GM12892 (cell line): ENCODE data around the gene LRRC41. TPM values are rescaled to one million over a fixed set of nuclear protein-coding genes. Genes with fewer than 3 reads are reported as not detected.

Experiments
- DNase-seq: peaks from one replicate; pipeline ENCODE4 v3.0.0; 2011; ENCODE audit not compliant: insufficient read length
- FAIRE-seq: peaks from 2 replicates; lab custom pipeline; 2011; peaks lifted over from hg19 to GRCh38; lab: Jason Lieb, UNC
- POLR2A ChIP-seq: IDR thresholded peaks from 2 replicates; pipeline ENCODE4 v1.6.1; 2011; ENCODE audit warnings: low read depth, low read length, control low read depth
- POLR2AphosphoS5 ChIP-seq: IDR thresholded peaks from 2 replicates; pipeline ENCODE4 v1.6.1; 2011; ENCODE audit warnings: low read depth, low read length, control low read depth
- TAF1 ChIP-seq: IDR thresholded peaks from 2 replicates; pipeline ENCODE4 v1.6.1; 2011; ENCODE audit warnings: low read depth, mild to moderate bottlenecking, control low read depth, low read length, borderline replicate concordance
- polyA plus RNA-seq: library from polyadenylated mRNA; unstranded; fragments of >200 nt; gene quantifications from one replicate; pipeline ENCODE4 v1.2.1, GENCODE V29; 2012; ENCODE audit warnings: missing spikeins, inconsistent platforms; ENCODE audit not compliant: missing spikeins

LRRC41 gene, protein sequence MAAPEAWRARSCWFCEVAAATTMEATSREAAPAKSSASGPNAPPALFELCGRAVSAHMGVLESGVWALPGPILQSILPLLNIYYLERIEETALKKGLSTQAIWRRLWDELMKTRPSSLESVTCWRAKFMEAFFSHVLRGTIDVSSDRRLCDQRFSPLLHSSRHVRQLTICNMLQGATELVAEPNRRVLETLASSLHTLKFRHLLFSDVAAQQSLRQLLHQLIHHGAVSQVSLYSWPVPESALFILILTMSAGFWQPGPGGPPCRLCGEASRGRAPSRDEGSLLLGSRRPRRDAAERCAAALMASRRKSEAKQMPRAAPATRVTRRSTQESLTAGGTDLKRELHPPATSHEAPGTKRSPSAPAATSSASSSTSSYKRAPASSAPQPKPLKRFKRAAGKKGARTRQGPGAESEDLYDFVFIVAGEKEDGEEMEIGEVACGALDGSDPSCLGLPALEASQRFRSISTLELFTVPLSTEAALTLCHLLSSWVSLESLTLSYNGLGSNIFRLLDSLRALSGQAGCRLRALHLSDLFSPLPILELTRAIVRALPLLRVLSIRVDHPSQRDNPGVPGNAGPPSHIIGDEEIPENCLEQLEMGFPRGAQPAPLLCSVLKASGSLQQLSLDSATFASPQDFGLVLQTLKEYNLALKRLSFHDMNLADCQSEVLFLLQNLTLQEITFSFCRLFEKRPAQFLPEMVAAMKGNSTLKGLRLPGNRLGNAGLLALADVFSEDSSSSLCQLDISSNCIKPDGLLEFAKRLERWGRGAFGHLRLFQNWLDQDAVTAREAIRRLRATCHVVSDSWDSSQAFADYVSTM
- polyA plus RNA-seq = 51.2 TPM

DNA sequence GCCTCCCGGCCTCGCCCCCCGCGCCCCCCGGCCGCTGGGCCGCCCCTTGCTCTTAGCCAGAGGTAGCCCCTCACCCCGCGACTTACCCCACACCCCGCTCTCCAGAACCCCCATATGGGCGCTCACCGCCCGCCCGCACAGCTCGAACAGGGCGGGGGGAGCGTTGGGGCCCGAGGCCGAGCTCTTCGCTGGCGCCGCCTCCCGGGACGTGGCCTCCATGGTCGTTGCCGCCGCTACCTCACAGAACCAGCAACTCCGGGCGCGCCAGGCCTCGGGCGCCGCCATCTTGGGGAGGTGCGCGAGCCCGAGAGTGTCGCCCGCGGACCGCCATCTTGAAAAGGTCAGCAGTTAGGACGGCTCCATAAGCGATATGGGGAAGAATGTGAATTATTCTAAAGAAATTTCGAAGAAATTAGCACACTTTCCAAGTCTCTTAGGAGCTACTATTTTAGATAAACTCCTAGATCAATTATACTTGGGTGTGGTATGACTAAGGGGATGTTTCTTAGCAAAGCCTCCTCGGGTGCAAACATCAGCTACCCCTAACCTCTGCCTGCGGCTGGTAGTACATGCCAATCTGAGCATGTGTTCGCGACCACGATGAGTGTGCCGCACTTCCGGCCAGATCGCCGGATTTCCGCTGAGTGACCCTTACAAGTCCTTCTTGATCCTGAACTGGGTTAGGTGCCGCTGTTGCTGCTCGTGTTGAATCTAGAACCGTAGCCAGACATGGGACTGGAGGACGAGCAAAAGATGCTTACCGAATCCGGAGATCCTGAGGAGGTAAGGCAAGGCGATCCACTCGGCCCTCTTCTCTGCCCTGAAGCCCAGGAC is at the start of gene LRRC41, which contains the start of gene UQCRH:
LRRC41 (minus strand) TSS at position 579 of the 834 bp plus-strand sequence; CDS start at position 285, 294 bp downstream.
UQCRH (plus strand) TSS at position 661 of the 834 bp plus-strand sequence; CDS start at position 730, 69 bp downstream.
- FAIRE-seq (peak; percentile 90), DNase-seq (peak; percentile 81)

DNA sequence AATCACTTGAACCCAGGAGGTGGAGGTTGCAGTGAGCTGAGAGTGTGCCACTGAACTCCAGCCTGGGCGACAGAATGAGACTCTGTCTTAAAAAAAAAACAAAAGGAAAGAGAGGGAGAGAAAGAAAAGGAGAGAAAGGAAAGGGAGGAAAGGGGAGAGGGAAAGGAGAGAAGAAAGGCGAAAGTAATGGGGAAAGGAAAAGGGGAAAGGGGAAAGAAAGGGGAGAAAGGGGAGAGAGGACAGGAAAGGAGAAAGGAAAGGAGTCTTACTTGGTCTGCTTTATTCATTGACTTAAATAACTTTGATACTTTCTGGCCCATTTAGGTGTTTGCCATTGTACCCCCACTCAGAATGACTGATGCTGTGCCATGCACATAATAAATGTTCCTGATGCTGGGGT is 48.9 kb upstream of the LRRC41 start:
- FAIRE-seq (no peak), DNase-seq (no peak)
- no peak for TF ChIP-seq TAF1
- no peak for TF ChIP-seq POLR2A
- no peak for TF ChIP-seq POLR2AphosphoS5

More for the DNA sequence above, at the start of gene LRRC41, which contains the start of gene UQCRH:
- TF ChIP-seq POLR2A = peak; percentile 73; the same call in 1 of the 2 replicates
- peak; percentile 89 for TF ChIP-seq TAF1
- TF ChIP-seq POLR2AphosphoS5 = peak; percentile 83

DNA sequence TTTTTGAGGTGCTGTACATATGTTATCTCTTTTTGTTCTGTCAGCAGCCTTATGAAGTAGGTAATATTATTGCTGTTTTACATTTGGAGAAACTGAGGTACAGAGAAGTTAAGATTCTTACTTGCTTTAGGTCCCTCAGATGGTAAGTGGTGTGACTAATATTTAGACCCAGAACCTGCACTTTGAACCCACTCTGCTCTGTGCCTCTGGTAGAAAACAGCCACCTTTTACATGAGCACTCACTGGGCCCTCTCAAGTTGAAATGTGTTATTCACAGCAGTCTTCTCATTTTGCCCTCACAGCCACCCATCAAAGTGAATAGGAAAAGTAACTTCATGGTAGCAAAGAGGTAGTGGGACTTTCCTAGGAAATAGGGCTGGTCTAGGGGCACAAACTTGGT is 41.9 kb upstream of the LRRC41 start:
- no peak for DNase-seq
- no peak for FAIRE-seq
- TF ChIP-seq POLR2A (no peak), POLR2AphosphoS5 (no peak), TAF1 (no peak)

DNA sequence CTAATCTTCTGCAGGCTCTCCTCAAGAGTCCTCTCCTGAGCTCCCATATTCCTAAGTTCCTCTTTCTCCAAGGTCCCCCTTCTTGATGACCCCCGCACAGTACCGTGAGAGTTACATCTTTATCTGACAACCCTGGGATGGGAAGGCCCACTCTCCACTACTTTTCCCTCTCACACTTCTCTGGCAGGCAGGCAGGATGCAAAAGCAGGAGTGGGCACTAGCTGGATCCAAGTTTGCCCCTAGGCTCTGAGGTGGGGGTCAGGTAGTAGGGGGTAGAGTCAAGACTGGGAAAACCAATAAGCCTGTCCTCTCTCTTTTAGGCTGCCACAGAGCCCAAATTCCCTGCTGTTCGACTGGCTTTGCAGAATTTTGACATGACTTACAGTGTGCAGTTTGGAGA is 41.1 kb upstream of the LRRC41 start:
- TF ChIP-seq TAF1 = no peak
- TF ChIP-seq POLR2AphosphoS5 = no peak
- 0 out of 2 replicates have a peak, but pooled peaks have one; percentile 3 for TF ChIP-seq POLR2A
- DNase-seq (no peak), FAIRE-seq (no peak)

DNA sequence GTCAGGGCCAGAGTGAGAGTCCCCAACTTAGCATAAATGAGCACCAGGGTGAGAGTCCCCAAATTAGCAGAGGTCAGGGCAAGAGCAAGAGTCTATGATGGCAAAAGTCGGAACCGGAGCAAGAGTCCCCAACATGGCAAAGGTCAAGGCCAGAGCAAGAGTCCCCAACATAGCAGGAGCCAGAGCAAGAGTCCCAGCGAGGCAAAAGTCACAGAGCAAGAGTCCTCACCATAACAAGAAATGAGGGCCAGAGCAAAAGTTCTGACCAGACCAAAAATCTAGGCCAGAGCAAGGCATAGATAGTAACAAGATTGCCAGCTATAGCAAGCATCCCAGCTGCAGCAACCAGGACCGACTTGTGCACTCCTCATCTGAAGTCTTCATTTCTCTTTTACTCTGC is 40.3 kb upstream of the LRRC41 start:
- FAIRE-seq = no peak
- DNase-seq = no peak
- TF ChIP-seq POLR2AphosphoS5 (no peak), POLR2A (no peak), TAF1 (no peak)

DNA sequence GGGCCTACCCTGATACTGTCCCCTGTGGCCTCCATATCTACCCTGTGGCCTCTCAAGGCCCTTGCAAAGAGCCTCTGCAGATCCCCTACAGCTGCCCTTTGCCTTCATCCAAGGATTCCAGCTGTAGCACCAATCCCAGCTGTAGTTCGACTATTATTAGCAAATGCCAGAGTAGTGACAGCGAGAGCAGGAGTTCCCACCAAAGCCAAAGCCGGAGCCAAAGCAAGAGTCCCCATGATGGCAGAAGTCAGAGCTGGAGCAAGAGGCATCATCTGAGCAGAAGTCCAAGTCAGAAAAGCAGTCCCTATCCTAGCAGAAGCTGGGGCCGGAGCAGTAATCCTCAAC is 39.9 kb upstream of the LRRC41 start:
- no peak for DNase-seq

DNA sequence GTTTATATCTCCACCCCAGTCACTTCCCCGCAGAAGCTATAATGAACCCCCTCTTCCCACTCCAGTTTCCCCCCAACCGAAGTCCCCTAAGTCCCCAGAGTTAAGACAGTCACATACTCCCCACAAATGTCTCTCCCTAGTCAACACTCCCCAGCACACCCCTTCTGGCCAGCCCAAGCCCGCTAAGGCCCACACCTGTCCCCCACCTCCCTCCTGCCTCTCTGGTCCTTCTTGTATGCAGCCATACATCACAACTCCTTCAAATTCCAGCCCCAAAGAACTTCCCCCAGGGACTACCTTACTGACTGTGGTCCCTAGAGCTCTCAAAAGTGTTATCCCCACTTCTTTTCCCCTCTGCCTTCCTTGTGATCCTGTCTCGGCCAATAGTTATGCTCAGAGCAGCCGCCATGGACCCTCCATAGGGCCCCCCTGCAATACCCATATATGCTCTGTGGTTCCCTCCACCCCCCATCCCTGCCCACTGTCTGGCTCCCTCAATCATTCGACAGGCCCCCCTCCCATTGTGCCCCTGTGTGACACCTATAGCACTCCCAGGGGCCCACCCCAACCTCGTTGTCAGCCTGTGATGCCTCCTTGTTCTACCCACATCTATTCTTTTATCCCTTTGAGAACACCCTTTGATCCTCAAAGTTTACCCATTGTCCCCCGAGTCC is 39.4 kb upstream of the LRRC41 start:
- DNase-seq (no peak), FAIRE-seq (no peak)
- TF ChIP-seq TAF1 = no peak
- no peak for TF ChIP-seq POLR2A
- no peak for TF ChIP-seq POLR2AphosphoS5

More for the DNA sequence above, 39.9 kb upstream of the LRRC41 start:
- TF ChIP-seq POLR2A (no peak), TAF1 (no peak), POLR2AphosphoS5 (no peak)
- FAIRE-seq = no peak

DNA sequence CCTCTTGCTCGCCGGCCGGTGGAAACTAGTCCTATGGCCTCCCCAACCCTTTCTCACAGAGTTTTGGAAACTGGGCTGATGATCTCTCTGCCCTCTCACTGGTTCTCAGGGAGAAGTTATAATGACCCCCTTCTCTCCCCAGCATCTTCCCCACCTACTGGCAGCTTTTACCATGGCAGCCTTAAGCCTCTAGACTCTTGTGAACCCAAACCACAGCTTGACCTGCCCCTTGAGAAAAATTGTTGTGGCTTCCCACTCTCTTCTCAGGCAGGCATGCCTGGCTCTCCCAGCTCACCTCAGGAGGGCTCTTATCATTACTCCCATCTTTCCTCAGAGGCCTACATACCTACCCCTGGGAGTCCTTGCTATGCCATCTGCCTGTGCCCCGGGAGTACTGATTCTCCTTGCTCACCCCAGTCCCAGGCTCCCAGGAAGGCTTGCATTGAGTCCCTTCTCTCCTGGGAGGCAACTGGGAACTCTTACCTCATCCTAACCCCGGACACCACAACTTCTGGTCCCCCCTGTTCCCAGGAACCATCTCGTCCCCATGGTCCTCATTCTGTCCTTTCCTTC is 38.8 kb upstream of the LRRC41 start:
- FAIRE-seq (peak; percentile 48), DNase-seq (peak; percentile 39)
- no peak for TF ChIP-seq POLR2A

DNA sequence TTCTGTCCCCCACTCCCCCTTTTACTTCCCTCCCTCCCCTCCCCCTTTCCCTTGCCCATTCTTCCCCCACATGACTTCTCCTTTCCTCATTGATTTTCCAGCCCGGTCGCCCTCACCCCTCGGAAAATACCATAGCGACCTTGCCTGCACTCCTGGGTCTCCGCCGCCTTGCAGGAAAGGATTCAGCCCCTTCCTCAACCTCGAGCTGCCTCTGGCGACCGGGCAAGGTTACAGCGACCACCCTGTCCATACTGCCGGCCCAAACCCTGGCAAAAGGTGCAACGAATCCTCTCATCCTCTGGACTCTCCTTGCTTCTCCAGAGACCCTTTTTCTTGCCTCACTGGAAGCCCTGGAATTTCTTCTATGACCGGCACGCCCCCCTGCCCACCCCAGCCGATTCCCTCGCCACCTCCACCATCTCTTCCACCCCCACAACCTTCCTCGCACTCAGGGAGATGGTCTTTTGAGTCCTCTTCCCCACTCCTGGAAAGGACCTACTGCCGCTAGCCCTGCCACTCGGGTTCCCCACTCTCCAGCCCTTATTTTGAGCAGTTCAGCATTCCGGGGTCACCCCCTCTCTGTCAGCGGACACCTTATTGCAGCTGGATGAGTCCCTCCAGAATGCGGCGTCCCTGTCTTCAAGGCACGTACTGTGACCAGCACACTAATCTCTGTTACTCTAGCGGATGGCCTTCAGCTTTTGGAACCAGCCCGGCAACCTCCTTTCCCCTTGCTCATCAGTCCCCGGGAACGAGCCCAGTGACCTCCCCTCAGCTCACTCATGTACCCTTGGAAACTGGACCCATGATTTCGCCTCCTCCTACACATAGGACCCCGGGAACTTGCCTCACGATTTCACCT is 38.0 kb upstream of the LRRC41 start:
- FAIRE-seq = no peak
- no peak for TF ChIP-seq TAF1
- no peak for TF ChIP-seq POLR2A
- TF ChIP-seq POLR2AphosphoS5 = no peak
- no peak for DNase-seq
